NCI-H128 (cell line): ENCODE measurements around the gene GLMN.

Experiments
- DNase-seq: peaks from one replicate; lab custom pipeline; 2025; ENCODE audit not compliant: unreplicated experiment; lab: John Stamatoyannopoulos, UW

GLMN gene

DNA sequence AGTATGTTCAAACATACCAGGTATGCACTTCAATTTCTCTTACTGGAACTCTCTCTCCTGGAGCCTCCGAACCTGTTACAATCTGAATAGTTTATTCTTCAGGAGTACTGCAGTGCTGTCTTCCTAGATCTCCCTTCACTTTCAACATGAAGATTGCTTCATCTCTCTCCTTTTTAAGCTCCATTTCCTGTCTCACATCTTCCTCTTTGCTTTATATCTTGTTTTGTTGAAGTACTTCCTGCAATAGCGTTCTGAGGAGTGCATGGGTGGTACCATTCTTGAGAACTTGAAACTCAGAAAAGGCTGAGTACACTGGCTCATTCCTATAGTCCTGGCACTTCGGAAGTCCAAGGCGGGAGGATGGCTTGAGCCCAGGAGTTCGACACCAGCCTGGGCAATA is 96.8 kb downstream of the GLMN start:
- no peak for DNase-seq
